NCI-H2196 treated with DMSO at 0.1 percent for 48 hours (cell line): ENCODE results near the gene TNXB.
"Not testable (repeated sequence)": the region's sequence is repeated elsewhere in the genome, so short reads cannot be mapped to it uniquely, and the experiment has no call there.

ENCODE experiments used
- DNase-seq: peaks from one replicate; lab custom pipeline; 2025; ENCODE audit not compliant: unreplicated experiment; lab: John Stamatoyannopoulos, UW

TNXB gene

GRCh38 chr6:32043589-32044380, 65.4 kb downstream of the TNXB start:
- not testable (repeated sequence) for DNase-seq

- DNase-seq, result not testable (repeated sequence)
Measured at GRCh38 chr6:32042276-32042675, 66.9 kb downstream of the TNXB start.

GRCh38 chr6:32041385-32041784, 67.8 kb downstream of the TNXB start:
- not testable (repeated sequence) for DNase-seq

GRCh38 chr6:32041050-32041321, 68.2 kb downstream of the TNXB start:
- not testable (repeated sequence) for DNase-seq

- not testable (repeated sequence) for DNase-seq
Measured at GRCh38 chr6:32040299-32041049, 68.7 kb downstream of the TNXB start.

GRCh38 chr6:32039321-32040274, 69.5 kb downstream of the TNXB start:
- not testable (repeated sequence) for DNase-seq

- DNase-seq, result not testable (repeated sequence)
Measured at GRCh38 chr6:32038878-32039277, 70.3 kb downstream of the TNXB start.

GRCh38 chr6:32037598-32038524, 71.3 kb downstream of the TNXB start, which contains the start of gene CYP21A2:
CYP21A2 (plus strand) TSS chr6:32038415; CDS start chr6:32038423, 8 bp downstream.
- DNase-seq, result not testable (repeated sequence)

- not testable (repeated sequence) for DNase-seq
Measured at GRCh38 chr6:32037136-32037535, 72.0 kb downstream of the TNXB start.

- DNase-seq, result not testable (repeated sequence)
Measured at GRCh38 chr6:32035283-32036013, 73.7 kb downstream of the TNXB start.

GRCh38 chr6:32029553-32029952, 79.6 kb downstream of the TNXB start:
- DNase-seq, result not testable (repeated sequence)

- not testable (repeated sequence) for DNase-seq
Measured at GRCh38 chr6:32028631-32029030, 80.5 kb downstream of the TNXB start.

GRCh38 chr6:32022100-32022499, 87.0 kb downstream of the TNXB start:
- not testable (repeated sequence) for DNase-seq

GRCh38 chr6:32014547-32014946, 94.6 kb downstream of the TNXB start, which contains the start of gene C4B:
C4B (plus strand) TSS chr6:32014795; CDS start chr6:32014846, 51 bp downstream.
- DNase-seq, result not testable (repeated sequence)

- not testable (repeated sequence) for DNase-seq
Measured at GRCh38 chr6:32013738-32014137, 95.4 kb downstream of the TNXB start.

GRCh38 chr6:32012941-32013617, 96.1 kb downstream of the TNXB start:
- not testable (repeated sequence) for DNase-seq

GRCh38 chr6:32010856-32011530, 98.1 kb downstream of the TNXB start:
- not testable (repeated sequence) for DNase-seq

GRCh38 chr6:32009537-32009936, 99.6 kb downstream of the TNXB start:
- not testable (repeated sequence) for DNase-seq
